ENCODE data around the gene NGF.
"Not testable (repeated sequence)": the region's sequence is repeated elsewhere in the genome, so short reads cannot be mapped to it uniquely, and the experiment has no call there.

Gene NGF

GRCh38 chr1:115337633-115338456, at the start of gene NGF:
TSS of gene NGF (minus strand) at chr1:115338249. CDS start at chr1:115286795, 51,454 bp downstream.
- no peak for DNase-seq

GRCh38 chr1:115383455-115383854, 45.4 kb upstream of the NGF start:
- DNase-seq, result not testable (repeated sequence)

GRCh38 chr1:115379943-115380342, 41.9 kb upstream of the NGF start:
- DNase-seq, result no peak

- no peak for DNase-seq
Observed at GRCh38 chr1:115377411-115377810, 39.4 kb upstream of the NGF start.

GRCh38 chr1:115374598-115374997, 36.5 kb upstream of the NGF start:
- DNase-seq, result no peak

GRCh38 chr1:115373305-115373704, 35.3 kb upstream of the NGF start:
- no peak for DNase-seq

- no peak for DNase-seq
Observed at GRCh38 chr1:115365738-115366137, 27.7 kb upstream of the NGF start.

GRCh38 chr1:115364780-115365155, 26.7 kb upstream of the NGF start:
- no peak for DNase-seq

- DNase-seq, result no peak
Observed at GRCh38 chr1:115364046-115364779, 26.2 kb upstream of the NGF start.

GRCh38 chr1:115363171-115363570, 25.1 kb upstream of the NGF start:
- DNase-seq, result no peak

- DNase-seq, result not testable (repeated sequence)
Observed at GRCh38 chr1:115360505-115361129, 22.6 kb upstream of the NGF start.

- not testable (repeated sequence) for DNase-seq
Observed at GRCh38 chr1:115359787-115360452, 21.9 kb upstream of the NGF start.

- no peak for DNase-seq
Observed at GRCh38 chr1:115356356-115356755, 18.3 kb upstream of the NGF start.

GRCh38 chr1:115355069-115355468, 17.0 kb upstream of the NGF start:
- no peak for DNase-seq

- DNase-seq, result no peak
Observed at GRCh38 chr1:115351143-115351542, 13.1 kb upstream of the NGF start.

GRCh38 chr1:115348636-115349035, 10.6 kb upstream of the NGF start:
- no peak for DNase-seq

GRCh38 chr1:115347282-115347681, 9.2 kb upstream of the NGF start:
- DNase-seq, result no peak

GRCh38 chr1:115343200-115343737, 5.2 kb upstream of the NGF start:
- no peak for DNase-seq

GRCh38 chr1:115341948-115342347, 3.9 kb upstream of the NGF start:
- no peak for DNase-seq

GRCh38 chr1:115340879-115341278, 2.8 kb upstream of the NGF start:
- no peak for DNase-seq

- no peak for DNase-seq
Observed at GRCh38 chr1:115338457-115338820, 390 bp upstream of the NGF start.

GRCh38 chr1:115337276-115337632, 795 bp downstream of the NGF start:
- no peak for DNase-seq

- no peak for DNase-seq
Observed at GRCh38 chr1:115336741-115337140, 1.3 kb downstream of the NGF start.

Measured in CD4-positive, alpha-beta T cell treated with Interleukin-17A for 1 hour (primary cell).